ENCODE data around the gene ERCC4.
"Not testable (repeated sequence)": the region's sequence is repeated elsewhere in the genome, so short reads cannot be mapped to it uniquely, and the experiment has no call there.

DNA sequence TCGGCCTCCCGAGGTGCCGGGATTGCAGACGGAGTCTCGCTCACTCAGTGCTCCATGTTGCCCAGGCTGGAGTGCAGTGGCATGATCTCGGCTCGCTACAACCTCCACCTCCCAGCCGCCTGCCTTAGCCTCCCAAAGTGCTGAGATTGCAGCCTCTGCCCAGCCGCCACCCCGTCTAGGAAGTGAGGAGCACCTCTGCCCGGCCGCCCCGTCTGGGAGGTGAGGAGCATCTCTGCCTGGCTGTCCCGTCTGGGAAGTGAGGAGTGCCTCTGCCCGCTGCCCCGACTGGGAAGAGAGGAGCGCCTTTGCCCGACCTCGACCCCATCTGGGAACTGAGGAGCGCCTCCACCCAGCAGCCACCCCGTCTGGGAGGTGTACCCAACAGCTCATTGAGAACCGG, 30.6 kb upstream of the ERCC4 start:
- TF ChIP-seq POLR2A (IDR thresholded peaks at IDR 0.05): not testable (repeated sequence)
- TF ChIP-seq, protein P1, sequence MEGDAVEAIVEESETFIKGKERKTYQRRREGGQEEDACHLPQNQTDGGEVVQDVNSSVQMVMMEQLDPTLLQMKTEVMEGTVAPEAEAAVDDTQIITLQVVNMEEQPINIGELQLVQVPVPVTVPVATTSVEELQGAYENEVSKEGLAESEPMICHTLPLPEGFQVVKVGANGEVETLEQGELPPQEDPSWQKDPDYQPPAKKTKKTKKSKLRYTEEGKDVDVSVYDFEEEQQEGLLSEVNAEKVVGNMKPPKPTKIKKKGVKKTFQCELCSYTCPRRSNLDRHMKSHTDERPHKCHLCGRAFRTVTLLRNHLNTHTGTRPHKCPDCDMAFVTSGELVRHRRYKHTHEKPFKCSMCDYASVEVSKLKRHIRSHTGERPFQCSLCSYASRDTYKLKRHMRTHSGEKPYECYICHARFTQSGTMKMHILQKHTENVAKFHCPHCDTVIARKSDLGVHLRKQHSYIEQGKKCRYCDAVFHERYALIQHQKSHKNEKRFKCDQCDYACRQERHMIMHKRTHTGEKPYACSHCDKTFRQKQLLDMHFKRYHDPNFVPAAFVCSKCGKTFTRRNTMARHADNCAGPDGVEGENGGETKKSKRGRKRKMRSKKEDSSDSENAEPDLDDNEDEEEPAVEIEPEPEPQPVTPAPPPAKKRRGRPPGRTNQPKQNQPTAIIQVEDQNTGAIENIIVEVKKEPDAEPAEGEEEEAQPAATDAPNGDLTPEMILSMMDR (IDR thresholded peaks at IDR 0.05): not testable (repeated sequence)
